GM21360 (cell line): Measurements from ENCODE around the gene ZFYVE28.

Experiments
- ATAC-seq: cut with Tn5 transposase; IDR thresholded peaks from one replicate; pipeline ENCODE4 v1.9.1; 2021; ENCODE audit warnings: mild to moderate bottlenecking, moderate library complexity; ENCODE audit not compliant: unreplicated experiment

ZFYVE28 gene

GRCh38 chr4:2264481-2265041 is 153.9 kb downstream of the ZFYVE28 start:
- ATAC-seq, result no peak

DNA sequence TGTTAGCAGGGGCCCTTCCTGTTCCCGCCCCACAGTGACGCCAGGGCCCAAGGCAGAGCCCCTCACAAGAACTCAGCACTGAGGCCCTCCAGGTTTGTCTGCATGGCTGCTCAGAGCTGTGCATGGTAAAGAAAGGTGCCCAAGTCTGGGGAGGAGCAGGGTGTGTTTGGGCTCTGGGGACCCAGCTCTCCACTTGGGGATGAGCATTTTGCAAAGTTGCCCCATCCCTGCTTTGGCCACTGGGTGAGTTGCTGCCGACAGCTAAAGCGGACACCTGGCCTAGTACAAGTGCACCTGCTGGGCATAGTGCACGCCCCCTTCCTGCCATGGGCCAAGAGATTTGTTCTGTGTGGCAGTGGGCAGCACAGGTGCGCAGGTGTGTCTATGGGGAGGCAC is 154.5 kb downstream of the ZFYVE28 start:
- ATAC-seq, result no peak

- no peak for ATAC-seq
These were observed 155.5 kb downstream of the ZFYVE28 start for GRCh38 chr4:2262944-2263250.

- ATAC-seq, result peak; percentile 89
These were observed 156.1 kb downstream of the ZFYVE28 start for GRCh38 chr4:2262145-2262943.

- no peak for ATAC-seq
These were observed 156.6 kb downstream of the ZFYVE28 start, which contains the start of gene MXD4 for GRCh38 chr4:2261853-2262144. TSS of gene MXD4 (minus strand) at chr4:2262109. CDS start at chr4:2261980, 129 bp downstream.

GRCh38 chr4:2261110-2261852 is 157.2 kb downstream of the ZFYVE28 start:
- peak; percentile 29 for ATAC-seq

DNA sequence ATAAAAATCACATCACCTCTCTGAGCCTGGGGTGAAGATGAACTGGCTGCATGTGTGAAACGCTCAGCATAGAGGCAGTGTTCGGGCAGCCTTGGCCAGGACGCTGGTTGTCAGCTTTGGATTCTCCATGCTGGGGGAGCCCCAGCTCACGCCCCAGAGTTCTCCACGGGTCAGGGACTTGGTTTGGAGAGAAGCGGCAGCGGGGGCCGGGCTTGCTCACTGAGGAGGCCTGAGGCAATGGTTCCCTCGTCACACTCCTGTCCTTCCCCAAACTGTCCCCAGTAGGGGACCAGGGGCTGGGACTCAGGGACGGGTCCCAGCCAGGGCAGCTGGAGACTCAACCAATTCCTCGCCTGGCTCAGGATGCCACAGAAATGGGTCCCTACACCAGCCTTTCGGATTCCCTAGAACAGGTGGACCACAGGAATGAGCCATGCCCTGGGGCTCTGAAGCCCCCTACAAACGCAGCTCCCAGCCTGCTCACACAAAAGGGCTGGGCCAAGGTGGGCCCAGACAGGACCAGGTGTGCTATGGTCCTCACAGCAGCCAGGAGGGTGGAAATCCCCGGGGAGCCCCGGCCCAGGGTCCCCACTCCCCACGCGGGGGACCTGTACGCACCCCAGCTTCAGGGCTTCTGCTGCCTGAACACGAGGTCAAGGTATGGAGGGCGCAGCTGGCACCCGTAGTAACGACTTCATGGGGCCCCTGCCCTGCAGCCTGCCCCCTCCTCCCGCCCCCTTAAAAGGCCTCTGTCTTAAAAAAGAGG is 157.9 kb downstream of the ZFYVE28 start:
- ATAC-seq, result no peak

DNA sequence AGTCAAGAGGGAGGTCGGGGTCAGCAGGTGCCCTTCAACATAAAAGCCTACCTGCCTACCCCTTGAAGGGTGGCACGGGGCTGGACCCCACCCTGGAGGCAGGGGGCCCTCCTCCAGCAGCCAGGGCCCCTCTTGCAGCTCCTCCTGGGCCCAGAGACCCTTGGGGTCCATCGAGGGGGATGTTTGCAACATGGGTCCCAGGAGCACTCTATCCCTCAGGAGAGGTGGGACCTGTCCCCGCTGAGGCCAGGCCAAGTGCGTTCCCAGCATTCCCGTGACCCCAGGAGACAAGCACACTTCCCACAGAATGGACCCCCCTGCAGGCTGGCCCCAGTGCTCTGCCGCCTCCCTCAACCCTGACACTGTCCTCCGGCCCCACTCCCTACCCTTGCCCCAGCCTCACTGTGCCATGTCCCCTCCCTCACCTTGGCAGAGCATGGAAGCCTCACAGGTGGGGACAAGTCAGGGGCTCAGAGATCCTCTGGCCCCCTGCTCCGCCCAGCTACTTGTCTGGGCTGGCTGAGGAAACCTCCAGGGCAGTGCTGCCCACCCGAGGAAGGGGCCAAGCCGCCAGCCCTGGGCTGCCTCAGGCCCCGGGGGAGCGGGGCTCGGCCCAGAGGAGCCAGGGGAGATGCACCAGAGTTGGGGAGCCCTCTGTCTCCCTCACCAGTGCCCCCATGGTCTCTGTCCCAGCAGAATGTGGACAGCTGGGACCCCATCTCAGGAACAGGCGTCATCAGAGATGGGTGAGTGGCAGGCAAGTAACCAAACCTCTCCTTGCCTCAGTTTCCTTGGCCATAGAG is 158.7 kb downstream of the ZFYVE28 start:
- ATAC-seq, result no peak

DNA sequence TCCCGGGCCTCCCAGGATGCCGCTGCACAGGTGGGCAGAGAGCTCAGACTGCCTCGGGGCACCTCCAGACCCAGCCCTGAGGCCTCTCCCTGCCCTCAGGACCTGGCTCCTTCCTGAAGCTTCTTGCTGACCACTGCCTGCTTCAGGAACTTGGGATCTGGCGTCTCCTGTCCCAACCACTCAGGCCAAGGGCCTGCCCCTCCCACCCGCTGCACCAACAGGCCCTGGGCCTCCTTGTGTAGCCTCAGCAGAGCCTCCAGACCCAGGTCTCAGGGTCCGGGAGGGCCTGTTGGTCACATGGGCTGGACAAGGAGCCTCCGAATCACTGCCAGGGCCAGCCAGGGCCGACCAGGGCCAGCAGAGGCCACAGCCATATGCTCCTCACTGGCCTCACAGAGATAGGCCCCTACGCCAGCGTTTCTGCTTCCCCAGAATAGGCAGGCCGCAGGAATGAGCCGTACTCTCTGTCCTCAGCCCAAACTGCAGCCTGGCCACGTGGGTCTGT is 159.4 kb downstream of the ZFYVE28 start:
- ATAC-seq, result no peak

- no peak for ATAC-seq
These were observed 160.1 kb downstream of the ZFYVE28 start for GRCh38 chr4:2258091-2259035.

DNA sequence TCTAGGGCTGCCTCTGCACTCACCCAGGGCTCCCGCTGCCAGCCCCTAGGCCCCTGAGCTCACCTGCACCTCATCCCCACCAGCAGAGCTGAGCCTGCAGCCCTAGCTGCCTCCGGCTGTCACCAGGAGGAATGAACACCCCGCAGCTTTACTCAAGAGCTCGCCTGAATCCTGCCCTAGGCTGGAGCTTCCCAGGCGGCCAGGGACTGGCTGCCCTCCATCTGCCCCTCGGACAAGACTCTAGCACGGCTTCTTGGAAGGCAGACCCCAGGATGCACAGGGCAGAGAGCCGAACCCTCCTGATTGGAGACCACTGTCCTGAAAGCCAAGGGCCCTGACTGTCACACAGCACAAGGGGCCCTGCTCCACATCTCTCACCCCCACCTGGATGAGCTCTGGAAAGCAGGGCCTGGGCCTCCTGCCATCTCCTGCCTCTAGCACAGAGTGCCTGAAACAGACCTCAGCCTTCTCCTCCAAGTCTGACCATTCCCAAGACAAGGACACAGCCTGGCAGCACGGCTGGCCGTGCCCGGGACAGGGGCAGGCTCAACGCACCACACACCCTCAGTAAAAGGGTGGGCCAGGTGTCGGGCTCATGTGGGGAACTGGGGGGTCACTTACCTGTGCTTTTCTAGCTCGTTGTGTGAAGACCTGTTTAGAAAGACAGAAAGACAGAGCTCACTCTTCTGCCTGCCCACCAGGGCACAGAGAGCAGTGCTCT is 160.9 kb downstream of the ZFYVE28 start:
- no peak for ATAC-seq

DNA sequence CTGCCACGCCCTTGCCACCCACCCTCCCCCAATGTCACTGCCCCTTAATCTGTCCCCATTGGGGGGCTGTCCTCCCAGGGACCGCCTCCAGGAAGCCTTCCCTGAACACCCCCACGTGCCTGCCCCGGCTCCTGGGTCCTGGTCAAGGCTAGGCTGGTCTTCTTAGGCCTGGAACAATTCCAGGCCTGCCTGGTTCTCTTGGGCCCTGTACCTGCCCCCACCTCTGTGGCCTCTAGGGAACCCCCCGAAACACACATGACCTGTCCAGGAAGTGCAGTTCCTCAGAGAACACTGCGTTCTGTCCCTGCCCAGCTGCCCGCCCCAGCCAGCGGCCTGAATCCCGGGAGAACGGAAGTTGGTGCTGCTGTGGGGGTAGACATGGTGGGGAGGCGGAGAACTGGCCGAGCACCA is 161.7 kb downstream of the ZFYVE28 start:
- no peak for ATAC-seq

DNA sequence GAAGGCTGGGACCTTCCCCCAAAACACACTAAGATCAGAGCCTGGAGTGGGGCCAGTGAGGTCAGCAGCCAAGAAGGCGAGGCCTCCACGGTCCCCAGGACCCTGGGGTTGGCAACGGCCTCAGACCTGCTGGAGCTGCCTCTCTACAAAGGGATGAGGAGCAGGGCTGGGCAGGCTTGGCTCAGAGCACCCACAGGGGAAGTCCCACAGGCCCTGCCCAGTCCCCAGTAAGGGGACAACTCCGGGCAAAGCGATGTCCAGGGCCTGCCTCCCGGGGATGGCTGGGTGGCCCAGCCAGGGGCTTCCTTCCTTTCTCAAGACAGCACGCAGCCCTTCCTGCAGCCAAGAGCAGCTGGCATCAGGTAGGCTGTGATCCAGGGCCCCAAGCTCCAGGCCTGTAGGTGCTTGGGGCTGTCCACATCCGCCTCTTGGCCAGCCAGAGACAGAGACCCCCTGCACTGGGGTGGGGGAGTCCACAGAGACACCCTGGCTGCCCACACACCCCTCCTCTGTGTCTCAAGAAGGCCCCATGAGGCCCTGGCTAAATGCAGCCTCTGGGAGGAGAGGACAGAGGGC is 162.2 kb downstream of the ZFYVE28 start:
- ATAC-seq, result no peak

GRCh38 chr4:2255501-2256155 is 162.8 kb downstream of the ZFYVE28 start:
- no peak for ATAC-seq

DNA sequence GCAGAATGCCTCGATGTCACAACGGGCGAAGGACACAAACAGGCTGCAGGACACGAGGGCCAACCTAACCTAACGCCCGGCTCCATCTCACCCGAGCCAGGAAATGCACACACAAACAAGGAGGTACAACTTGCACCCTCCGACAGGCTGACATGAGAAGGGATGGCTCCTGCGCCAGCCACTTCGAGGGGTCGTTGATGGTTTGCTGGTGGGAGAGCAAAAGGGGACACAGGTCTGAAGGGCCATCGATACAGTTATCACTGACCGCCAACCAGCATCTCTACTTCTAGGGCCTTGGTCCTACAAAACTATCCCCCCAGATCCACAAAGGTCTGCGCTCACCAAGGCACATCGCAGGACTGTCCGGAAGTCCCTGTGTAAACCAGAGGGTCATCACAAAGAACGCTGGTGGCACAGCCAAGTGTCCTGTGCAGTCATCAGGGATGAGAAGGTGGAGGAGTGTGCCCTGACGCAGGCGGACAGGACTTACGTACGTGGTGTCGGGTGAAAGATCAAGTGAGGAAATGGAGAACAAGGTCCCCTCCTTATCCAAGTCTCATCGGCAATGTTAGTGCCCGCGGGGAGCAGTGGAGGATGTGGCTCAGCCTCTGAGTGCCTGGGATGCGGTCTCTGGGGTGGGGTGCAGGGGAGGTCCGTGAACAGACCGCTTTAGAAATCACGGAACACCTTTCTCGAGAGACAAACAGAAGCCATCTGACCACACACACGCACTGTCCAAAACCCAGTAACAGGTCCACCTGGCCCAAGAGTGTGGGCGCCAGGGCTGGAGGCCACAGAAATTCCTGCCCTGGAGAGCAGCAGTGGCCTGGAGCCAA is 163.6 kb downstream of the ZFYVE28 start:
- no peak for ATAC-seq

- no peak for ATAC-seq
These were observed 165.0 kb downstream of the ZFYVE28 start for GRCh38 chr4:2253160-2254084.
